Keratinocyte (primary cell): Measurements from ENCODE around the gene RNASEH1. TPM values are rescaled to one million over a fixed set of nuclear protein-coding genes. Genes with fewer than 3 reads are reported as not detected.

Experiments
- DNase-seq: peaks from one replicate; pipeline ENCODE4 v3.0.0-alpha.2; 2011; ENCODE audit warnings: low read depth, missing footprints, low spot score
- FAIRE-seq: peaks from 2 replicates; lab custom pipeline; 2011; peaks lifted over from hg19 to GRCh38; lab: Jason Lieb, UNC
- H2AFZ ChIP-seq: 2 replicates; pipeline ENCODE4 v1.6.0; 2012; ENCODE audit warnings: low read length, control low read depth, inconsistent platforms; ENCODE audit not compliant: control insufficient read depth
- H3K27ac ChIP-seq: 2 replicates; pipeline ENCODE4 v1.5.1; 2011; ENCODE audit warnings: low read length; ENCODE audit not compliant: control insufficient read depth, insufficient read depth
- H3K27me3 ChIP-seq: 3 replicates; pipeline ENCODE4 v1.6.0; 2011; ENCODE audit warnings: low read length; ENCODE audit not compliant: control insufficient read depth, insufficient read depth; ENCODE audit errors: extremely low read depth
- H3K36me3 ChIP-seq, 2 experiments: 2 replicates in 1 of 2; 3 replicates in 1 of 2; pipeline ENCODE4 v1.5.1; 2011; ENCODE audit warnings: low read length in 2 of 2, mild to moderate bottlenecking in 1 of 2; ENCODE audit not compliant: control insufficient read depth in 2 of 2, insufficient read depth in 2 of 2; ENCODE audit errors: extremely low read depth in 1 of 2
- H3K4me1 ChIP-seq: 3 replicates; pipeline ENCODE4 v1.5.1; 2011; ENCODE audit warnings: low read length; ENCODE audit not compliant: control insufficient read depth, insufficient read depth; ENCODE audit errors: extremely low read depth
- H3K4me2 ChIP-seq: 3 replicates; pipeline ENCODE4 v1.6.0; 2011; ENCODE audit warnings: low read depth, low read length; ENCODE audit not compliant: control insufficient read depth, insufficient read depth; ENCODE audit errors: extremely low read depth
- H3K4me3 ChIP-seq, 3 experiments: fragments of 200-600 bp in 1 of 3; sonication (generic) in 1 of 3; 2 replicates in 2 of 3; 3 replicates in 1 of 3; pipeline ENCODE4 v1.5.1; 2011 to 2016; ENCODE audit warnings: low read length in 3 of 3, mild to moderate bottlenecking in 3 of 3, control low read depth in 2 of 3, inconsistent platforms in 1 of 3, low read depth in 1 of 3, mixed read lengths in 1 of 3, mixed run types in 1 of 3, moderate library complexity in 1 of 3; ENCODE audit not compliant: control insufficient read depth in 2 of 3, insufficient read depth in 2 of 3; ENCODE audit errors: extremely low read depth in 1 of 3
- H3K79me2 ChIP-seq: 2 replicates; pipeline ENCODE4 v1.6.0; 2012; ENCODE audit warnings: low read length; ENCODE audit not compliant: control insufficient read depth, insufficient read depth
- H3K9ac ChIP-seq: 3 replicates; pipeline ENCODE4 v1.6.0; 2011; ENCODE audit warnings: low read length; ENCODE audit not compliant: control insufficient read depth, insufficient read depth; ENCODE audit errors: extremely low read depth
- H3K9me1 ChIP-seq: 3 replicates; pipeline ENCODE4 v1.6.0; 2011; ENCODE audit warnings: low read length; ENCODE audit not compliant: control insufficient read depth, insufficient read depth; ENCODE audit errors: extremely low read depth
- H3K9me3 ChIP-seq: 2 replicates; pipeline ENCODE4 v1.5.1; 2012; ENCODE audit warnings: low read depth, low read length; ENCODE audit not compliant: control insufficient read depth
- H4K20me1 ChIP-seq: 3 replicates; pipeline ENCODE4 v1.6.0; 2011; ENCODE audit warnings: low read length; ENCODE audit not compliant: control insufficient read depth, insufficient read depth; ENCODE audit errors: extremely low read depth
- EZH2 ChIP-seq: IDR thresholded peaks from one replicate; pipeline ENCODE4 v1.6.1; 2012; ENCODE audit warnings: inconsistent platforms, mild to moderate bottlenecking, low read length, moderate library complexity
- dilution Hi-C: fragments of 300-500 bp; cut with MboI; formaldehyde crosslinking; loops from one replicate; pipeline ENCODE4 v1.7.0; 2020; ENCODE audit warnings: low sequenced_read_pairs; ENCODE audit not compliant: extremely low pct_ligation_motif_present
- polyA plus RNA-seq, 5 experiments: library from polyadenylated mRNA; depleted of rRNA in 3 of 5; stranded (reverse) in 3 of 5; stranded (forward) in 1 of 5; unstranded in 1 of 5; fragments of >200 nt; gene quantifications; 1 replicate in 1 of 5; 2 replicates in 3 of 5; 3 replicates in 1 of 5; pipeline versions ENCODE4 v1.2.1 to v1.2.3, GENCODE V29; 2011 to 2012; ENCODE audit warnings: missing spikeins in 2 of 5, low read depth in 1 of 5, low replicate concordance in 1 of 5
- TF ChIP-seq, protein P1 (sequence below), 3 experiments: IDR thresholded peaks in 1 of 3; conservative IDR thresholded peaks in 1 of 3; optimal IDR thresholded peaks in 1 of 3; 2 replicates in 2 of 3; 3 replicates in 1 of 3; pipeline versions ENCODE3 to v1.5.1; 2011; ENCODE audit warnings: low read length in 3 of 3, mild to moderate bottlenecking in 3 of 3, moderate library complexity in 2 of 3, control low read depth in 1 of 3, inconsistent platforms in 1 of 3; ENCODE audit not compliant: insufficient read depth in 2 of 3; ENCODE audit errors: extremely low read depth in 1 of 3

Gene RNASEH1
- polyA plus RNA-seq, 1 donor (not counting 4 experiments of a cell fraction or from before 2014, with no cell fraction given) = 15.3 TPM

DNA sequence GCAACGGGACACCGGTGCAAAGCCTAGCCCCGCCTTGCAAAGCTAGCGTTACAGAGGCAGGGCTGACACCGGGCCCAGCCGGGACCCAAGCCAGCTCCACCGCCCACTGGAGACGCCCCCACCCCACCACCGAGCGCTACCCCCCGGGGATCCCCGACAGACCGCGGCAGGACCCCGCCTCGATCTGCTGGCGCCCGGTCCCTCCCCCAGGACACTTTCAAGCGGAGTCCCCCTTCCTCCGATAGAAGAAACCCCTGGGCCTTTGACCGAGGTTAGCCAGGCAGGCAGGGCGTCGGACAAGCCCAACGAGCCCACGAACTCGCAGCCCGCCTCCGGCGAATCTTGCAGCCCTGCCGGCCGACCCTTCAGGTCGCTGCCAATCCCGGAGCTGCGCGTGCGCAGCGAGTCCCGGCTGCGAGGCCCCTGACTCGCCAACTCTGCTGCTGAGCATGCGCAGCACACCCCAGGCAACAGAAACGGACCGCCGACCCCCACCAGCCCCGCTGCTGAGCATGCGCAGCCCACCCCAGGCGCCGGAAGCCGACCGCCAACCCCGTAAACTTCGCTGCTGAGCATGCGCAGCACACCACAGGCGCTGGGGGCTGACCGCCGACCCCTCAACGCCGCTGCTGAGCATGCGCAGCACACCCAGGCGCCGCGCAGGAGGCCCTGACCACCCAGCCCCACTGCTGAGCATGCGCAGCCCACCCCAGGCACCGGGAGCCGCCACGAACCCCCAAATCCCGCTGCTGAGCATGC, 39.5 kb downstream of the RNASEH1 start:
- TF ChIP-seq EZH2 = no peak
- TF ChIP-seq, protein P1, sequence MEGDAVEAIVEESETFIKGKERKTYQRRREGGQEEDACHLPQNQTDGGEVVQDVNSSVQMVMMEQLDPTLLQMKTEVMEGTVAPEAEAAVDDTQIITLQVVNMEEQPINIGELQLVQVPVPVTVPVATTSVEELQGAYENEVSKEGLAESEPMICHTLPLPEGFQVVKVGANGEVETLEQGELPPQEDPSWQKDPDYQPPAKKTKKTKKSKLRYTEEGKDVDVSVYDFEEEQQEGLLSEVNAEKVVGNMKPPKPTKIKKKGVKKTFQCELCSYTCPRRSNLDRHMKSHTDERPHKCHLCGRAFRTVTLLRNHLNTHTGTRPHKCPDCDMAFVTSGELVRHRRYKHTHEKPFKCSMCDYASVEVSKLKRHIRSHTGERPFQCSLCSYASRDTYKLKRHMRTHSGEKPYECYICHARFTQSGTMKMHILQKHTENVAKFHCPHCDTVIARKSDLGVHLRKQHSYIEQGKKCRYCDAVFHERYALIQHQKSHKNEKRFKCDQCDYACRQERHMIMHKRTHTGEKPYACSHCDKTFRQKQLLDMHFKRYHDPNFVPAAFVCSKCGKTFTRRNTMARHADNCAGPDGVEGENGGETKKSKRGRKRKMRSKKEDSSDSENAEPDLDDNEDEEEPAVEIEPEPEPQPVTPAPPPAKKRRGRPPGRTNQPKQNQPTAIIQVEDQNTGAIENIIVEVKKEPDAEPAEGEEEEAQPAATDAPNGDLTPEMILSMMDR (optimal IDR thresholded peaks at IDR 0.05 in 1 of 3, IDR thresholded peaks at IDR 0.05 in 1 of 3, conservative IDR thresholded peaks at IDR 0.05 in 1 of 3; ENCODE audit: extremely low read depth in 1 of 3, insufficient read depth in 2 of 3, low read length in 3 of 3) = no peak
- peaks cover 11% of the 10 kb centered on the region for H3K4me1 ChIP-seq
- dilution Hi-C loops = no loop called here

GRCh38 chr2:3517948-3518495, 40.1 kb downstream of the RNASEH1 start:
- peak overlapping the region; percentile 75 for H3K4me2 ChIP-seq
- peak overlapping the region; percentile 89 for H2AFZ ChIP-seq
- peak overlapping the region; percentile 84 for H3K9ac ChIP-seq
- no peaks in the 10 kb centered on the region for H3K9me1 ChIP-seq
- no peaks in the 10 kb centered on the region for H4K20me1 ChIP-seq
- no peak for TF ChIP-seq EZH2
- TF ChIP-seq, protein P1 (optimal IDR thresholded peaks at IDR 0.05 in 1 of 3, IDR thresholded peaks at IDR 0.05 in 1 of 3, conservative IDR thresholded peaks at IDR 0.05 in 1 of 3; ENCODE audit: extremely low read depth in 1 of 3, insufficient read depth in 2 of 3, low read length in 3 of 3) = no peak
- peaks cover 9% of the 10 kb centered on the region for H3K4me1 ChIP-seq
- DNase-seq (no peak), FAIRE-seq (no peak)
- peak overlapping the region; percentile 74 to 97 (median 87) for H3K4me3 ChIP-seq
- H3K27ac ChIP-seq = peak overlapping the region; percentile 68
- H3K9me3 ChIP-seq = no peaks in the 10 kb centered on the region
- H3K36me3 ChIP-seq = peaks cover 0 to 2% of the 10 kb centered on the region in 2 experiments
- H3K79me2 ChIP-seq = peaks cover 12% of the 10 kb centered on the region
- dilution Hi-C loops = no loop called here
- H3K27me3 ChIP-seq = no peaks in the 10 kb centered on the region

More for the DNA sequence above, 39.5 kb downstream of the RNASEH1 start:
- H2AFZ ChIP-seq = peak overlapping the region; percentile 89
- H4K20me1 ChIP-seq = no peaks in the 10 kb centered on the region
- H3K4me2 ChIP-seq = peak overlapping the region; percentile 94
- H3K9me1 ChIP-seq = no peaks in the 10 kb centered on the region
- H3K27ac ChIP-seq = peak overlapping the region; percentile 70
- DNase-seq = peak; percentile 88
- peak overlapping the region; percentile 76 to 97 (median 87) for H3K4me3 ChIP-seq
- no peaks in the 10 kb centered on the region for H3K27me3 ChIP-seq
- peak overlapping the region; percentile 84 for H3K9ac ChIP-seq
- no peak for FAIRE-seq
- H3K36me3 ChIP-seq = peaks cover 0 to 2% of the 10 kb centered on the region in 2 experiments
- H3K9me3 ChIP-seq = no peaks in the 10 kb centered on the region
- H3K79me2 ChIP-seq = peaks cover 12% of the 10 kb centered on the region
